ENCODE measurements around the gene UBA1. TPM values are rescaled to one million over a fixed set of nuclear protein-coding genes. Genes with fewer than 3 reads are reported as not detected.

The UBA1 gene
- total RNA-seq, result 100 to 1,000 TPM; 114 to 203 (median 146) TPM

DNA sequence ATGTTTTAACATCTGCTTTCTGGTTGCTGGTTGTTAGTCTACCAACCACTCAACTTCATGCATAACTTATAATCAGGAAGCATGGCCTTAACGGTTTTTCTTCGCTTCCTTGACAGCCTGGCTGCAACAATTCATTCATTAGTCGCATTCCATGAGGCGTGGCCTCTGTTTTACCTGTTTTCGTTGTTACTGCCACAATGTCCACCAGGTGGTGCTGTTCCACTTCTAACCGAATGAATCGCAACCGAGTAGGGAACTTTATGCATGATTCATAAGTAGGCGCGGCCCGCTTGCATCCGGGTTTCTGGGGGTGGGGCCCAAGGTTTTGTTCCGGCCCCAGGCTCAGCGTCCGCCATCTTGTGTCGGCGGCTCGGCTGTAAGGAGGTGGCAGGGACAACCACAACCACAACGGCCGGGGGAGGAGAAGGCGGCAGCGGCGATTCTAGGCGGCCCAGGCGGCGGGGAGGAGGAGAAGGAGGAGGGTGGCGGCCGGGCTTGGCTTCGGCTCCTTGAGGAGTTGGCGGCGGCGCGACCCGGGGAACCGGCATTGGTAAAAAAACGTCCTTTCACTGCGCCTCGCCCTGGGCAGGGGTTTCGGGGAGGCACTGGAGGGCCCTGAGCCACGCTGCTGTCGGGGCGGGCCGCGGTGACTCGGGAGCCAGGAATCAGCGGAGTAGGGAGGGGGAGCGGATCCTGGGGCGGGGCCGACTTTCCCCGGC lies at the start of gene UBA1:
UBA1 (plus strand) TSS at position 355 of the 719 bp plus-strand sequence. CDS start 4,974 bp downstream, outside the sequence.
- Histone ChIP-seq H3K9me3 (no peaks in the 10 kb centered on the region), H3K4me3 (peak within 1 kb of the TSS; percentile 78 to 93 (median 84))
- peak; percentile 87 to 99 (median 98) for DNase-seq

DNA sequence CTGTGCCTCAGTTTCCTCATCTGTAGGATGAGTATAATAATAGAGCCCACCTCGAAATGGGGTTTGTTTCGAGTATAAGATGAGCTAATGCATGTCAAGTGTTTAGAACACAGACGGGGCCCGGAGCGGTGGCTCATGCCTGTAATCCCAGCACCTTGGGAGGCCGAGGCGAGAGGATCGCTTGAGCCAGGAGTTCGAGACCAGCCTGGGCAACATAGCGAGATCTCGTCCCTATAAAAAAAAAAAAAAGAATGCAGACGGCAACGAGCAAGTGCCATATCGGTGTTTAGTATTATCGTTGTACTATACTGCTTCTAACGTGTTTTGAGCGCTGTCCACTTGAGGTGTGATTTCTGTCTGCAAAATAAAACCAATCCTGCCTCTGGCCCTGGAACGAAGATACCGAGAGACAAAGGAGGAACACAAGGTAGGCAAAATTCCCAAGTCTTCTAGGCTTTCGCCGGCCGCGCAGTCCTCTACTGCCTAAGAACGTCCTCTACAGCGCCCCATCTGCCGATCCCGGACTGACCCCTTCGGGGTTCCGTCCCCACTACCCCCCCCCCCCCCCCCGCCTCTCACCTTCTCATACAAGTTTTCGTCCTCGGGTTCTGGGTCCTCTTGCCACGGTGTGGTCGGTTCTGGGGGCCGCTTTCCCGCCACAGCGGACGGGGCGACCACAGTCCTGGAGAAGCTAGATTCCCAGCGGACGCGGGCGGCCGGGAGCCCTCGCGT lies 49.6 kb upstream of the UBA1 start:
- Histone ChIP-seq H3K4me1 (peaks cover 0 to 15% (median 3%) of the 10 kb centered on the region in 4 donors), H3K27me3 (no peaks in the 10 kb centered on the region), H3K4me3 (peak overlapping the region; percentile 61 to 77 (median 74)), H3K27ac (peak overlapping the region; percentile 88 to 97 (median 96)), H3K9me3 (no peaks in the 10 kb centered on the region), H3K36me3 (no peaks in the 10 kb centered on the region)
- peak; percentile 31 to 76 (median 60) for DNase-seq
- TF ChIP-seq, protein P1, sequence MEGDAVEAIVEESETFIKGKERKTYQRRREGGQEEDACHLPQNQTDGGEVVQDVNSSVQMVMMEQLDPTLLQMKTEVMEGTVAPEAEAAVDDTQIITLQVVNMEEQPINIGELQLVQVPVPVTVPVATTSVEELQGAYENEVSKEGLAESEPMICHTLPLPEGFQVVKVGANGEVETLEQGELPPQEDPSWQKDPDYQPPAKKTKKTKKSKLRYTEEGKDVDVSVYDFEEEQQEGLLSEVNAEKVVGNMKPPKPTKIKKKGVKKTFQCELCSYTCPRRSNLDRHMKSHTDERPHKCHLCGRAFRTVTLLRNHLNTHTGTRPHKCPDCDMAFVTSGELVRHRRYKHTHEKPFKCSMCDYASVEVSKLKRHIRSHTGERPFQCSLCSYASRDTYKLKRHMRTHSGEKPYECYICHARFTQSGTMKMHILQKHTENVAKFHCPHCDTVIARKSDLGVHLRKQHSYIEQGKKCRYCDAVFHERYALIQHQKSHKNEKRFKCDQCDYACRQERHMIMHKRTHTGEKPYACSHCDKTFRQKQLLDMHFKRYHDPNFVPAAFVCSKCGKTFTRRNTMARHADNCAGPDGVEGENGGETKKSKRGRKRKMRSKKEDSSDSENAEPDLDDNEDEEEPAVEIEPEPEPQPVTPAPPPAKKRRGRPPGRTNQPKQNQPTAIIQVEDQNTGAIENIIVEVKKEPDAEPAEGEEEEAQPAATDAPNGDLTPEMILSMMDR (IDR thresholded peaks at IDR 0.05), result no peak
- no peak for TF ChIP-seq POLR2A (IDR thresholded peaks at IDR 0.05)

More for the DNA sequence above, at the start of gene UBA1:
- TF ChIP-seq, protein P1 (IDR thresholded peaks at IDR 0.05), result peak; percentile 61 to 98 (median 88)
- peak; percentile 55 to 89 for TF ChIP-seq POLR2A (IDR thresholded peaks at IDR 0.05)
- Histone ChIP-seq H3K4me1 (peaks cover 0 to 40% (median 4%) of the 10 kb centered on the region in 4 donors), H3K36me3 (peaks cover 0 to 2% (median 0%) of the 10 kb centered on the region in 3 donors), H3K27me3 (no peaks in the 10 kb centered on the region), H3K27ac (peak within 1 kb of the TSS; percentile 92 to 97 (median 96))

DNA sequence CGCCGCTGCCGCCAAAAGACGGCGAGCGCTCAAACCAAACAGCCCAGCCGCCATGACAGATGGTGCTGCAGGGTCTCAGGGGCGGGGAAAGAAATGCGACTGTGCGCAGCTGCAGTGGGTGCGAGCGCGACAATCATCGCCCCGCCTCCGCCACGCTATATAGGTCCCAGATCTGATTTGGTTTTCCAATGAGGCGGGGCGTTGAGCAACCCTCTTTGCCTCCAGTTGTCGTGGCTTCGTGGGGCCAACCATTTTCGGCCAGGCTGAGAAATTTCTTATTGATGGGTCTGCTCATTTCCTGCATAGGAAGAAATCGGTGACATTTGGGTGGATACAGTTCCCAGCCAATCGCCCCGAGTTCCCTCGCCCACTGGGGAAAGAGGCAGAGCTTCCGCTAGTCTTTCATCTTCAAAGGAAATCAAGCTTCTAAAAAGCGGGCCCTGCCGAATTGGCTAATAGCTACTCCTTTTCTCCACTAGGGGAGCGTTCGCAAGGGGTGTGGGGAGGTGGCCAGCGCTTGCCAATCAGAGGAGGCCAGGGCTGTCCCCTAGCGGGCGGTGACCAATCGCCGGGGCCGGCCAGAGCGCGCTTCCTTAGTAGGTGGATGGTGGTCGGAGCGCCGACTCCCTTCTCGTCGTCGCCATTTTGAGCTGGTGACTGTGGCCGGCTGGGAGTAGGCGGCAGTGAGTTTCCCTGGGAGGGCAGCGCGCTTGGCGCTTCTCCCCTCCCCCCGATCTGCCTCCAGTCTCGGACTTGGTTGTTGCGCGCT lies 48.8 kb upstream of the UBA1 start, which contains the start of the genes NDUFB11 and RBM10:
NDUFB11 (minus strand) TSS at position 77 of the 769 bp plus-strand sequence; CDS start at position 54, 23 bp downstream.
RBM10 (plus strand) TSS at position 596 of the 769 bp plus-strand sequence. CDS start 2,261 bp downstream, outside the sequence.
- no peaks in the 10 kb centered on the region for H3K9me3 ChIP-seq
- H3K27ac ChIP-seq, result peak within 1 kb of the TSS; percentile 88 to 97 (median 96)
- H3K36me3 ChIP-seq, result no peaks in the 10 kb centered on the region
- H3K27me3 ChIP-seq, result no peaks in the 10 kb centered on the region
- TF ChIP-seq POLR2A (IDR thresholded peaks at IDR 0.05), result peak; percentile 45 to 69
- TF ChIP-seq, protein P1 (IDR thresholded peaks at IDR 0.05), result peak; percentile 50 to 90 (median 73)
- H3K4me3 ChIP-seq, result peak within 1 kb of the TSS; percentile 61 to 77 (median 74)
- H3K4me1 ChIP-seq, result peaks cover 0 to 15% (median 3%) of the 10 kb centered on the region in 4 donors
- peak; percentile 90 to 97 (median 91) for DNase-seq

DNA sequence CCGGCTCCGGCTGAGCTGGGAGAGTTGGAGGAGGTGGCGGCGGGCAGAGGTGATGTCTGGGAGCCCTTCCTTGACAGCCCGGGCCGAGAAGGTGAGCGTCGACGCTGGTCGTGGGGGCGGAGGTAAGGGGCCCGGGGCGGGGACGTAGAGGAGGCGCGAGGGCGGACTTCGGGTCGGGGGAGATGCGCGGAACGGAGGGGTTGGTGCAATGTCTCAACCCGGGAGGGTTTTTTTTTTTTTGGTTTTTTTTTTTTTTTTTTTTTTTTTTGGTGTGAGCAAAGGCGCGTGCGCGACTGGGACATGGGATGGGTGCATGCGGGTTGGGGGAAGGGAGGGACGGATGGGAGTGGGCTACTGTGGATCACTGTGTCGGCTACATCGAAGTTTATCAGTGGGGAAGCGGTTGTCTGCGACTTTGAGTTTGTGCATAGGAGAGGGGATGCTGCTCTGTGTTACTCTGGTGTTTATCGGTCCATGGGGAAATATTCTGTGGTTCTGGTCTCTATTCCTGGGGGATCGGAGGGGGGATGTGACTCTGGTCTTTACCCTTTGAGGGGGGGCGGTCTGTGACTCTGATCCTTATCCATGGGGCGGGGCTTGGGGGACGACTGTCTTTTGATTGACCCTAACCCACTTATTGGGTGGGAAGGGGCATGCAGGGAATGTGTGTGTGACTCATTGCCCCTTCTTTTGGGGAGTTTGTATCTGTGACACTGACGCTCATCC lies 48.1 kb upstream of the UBA1 start:
- Histone ChIP-seq H3K27ac (peak overlapping the region; percentile 88 to 97 (median 96)), H3K4me3 (peak overlapping the region; percentile 61 to 77 (median 74)), H3K36me3 (peaks cover 0 to 6% (median 0%) of the 10 kb centered on the region in 3 donors), H3K9me3 (no peaks in the 10 kb centered on the region), H3K4me1 (peaks cover 0 to 15% (median 3%) of the 10 kb centered on the region in 4 donors), H3K27me3 (no peaks in the 10 kb centered on the region)
- DNase-seq, result peak in 2 of 3 donors; percentile 20 to 45
- TF ChIP-seq, protein P1 (IDR thresholded peaks at IDR 0.05), result no peak
- no peak for TF ChIP-seq POLR2A (IDR thresholded peaks at IDR 0.05)
